HepG2 (cell line): ENCODE measurements around the gene COASY. TPM values are rescaled to one million over a fixed set of nuclear protein-coding genes. Genes with fewer than 3 reads are reported as not detected.

Experiments used
- FOXJ3 ChIP-seq: sonication (generic); formaldehyde crosslinking; IDR thresholded peaks from 2 replicates; pipeline ENCODE4 v1.4.0; 2020; ENCODE audit warnings: missing genetic modification reagents, mild to moderate bottlenecking, borderline replicate concordance
- KIAA2018 ChIP-seq: sonication (generic); formaldehyde crosslinking; IDR thresholded peaks from 2 replicates; pipeline ENCODE4 v1.5.0; 2020; ENCODE audit warnings: mild to moderate bottlenecking, missing genetic modification reagents, borderline replicate concordance
- KLF6 ChIP-seq: IDR thresholded peaks from 2 replicates; pipeline ENCODE4 v1.8.0; 2016; ENCODE audit warnings: missing biosample characterization, missing genetic modification reagents
- MTA1 ChIP-seq: sonication (generic); formaldehyde crosslinking; IDR thresholded peaks from 2 replicates; pipeline ENCODE4 v1.4.0; 2020; ENCODE audit warnings: missing genetic modification reagents, mild to moderate bottlenecking, borderline replicate concordance
- SMC3 ChIP-seq: IDR thresholded peaks from 2 replicates; pipeline ENCODE4 v1.6.1; 2011; ENCODE audit warnings: low read length, improper control_type of control experiment
- TCF7 ChIP-seq: sonication (generic); IDR thresholded peaks from 2 replicates; pipeline ENCODE4 v1.6.1; 2016; ENCODE audit warnings: antibody characterized with exemption, low read depth
- ZC3H13 ChIP-seq: sonication (generic); formaldehyde crosslinking; IDR thresholded peaks from 2 replicates; pipeline ENCODE4 v1.8.1; 2023; ENCODE audit warnings: mild to moderate bottlenecking, missing genetic modification reagents, moderate library complexity
- ZFP36 ChIP-seq: fragments of 150-350 bp; IDR thresholded peaks from 2 replicates; pipeline ENCODE4 v1.6.1; 2018; ENCODE audit warnings: borderline replicate concordance, low read length, low read depth; ENCODE audit not compliant: partially characterized antibody
- ZFP62 ChIP-seq: sonication (generic); formaldehyde crosslinking; IDR thresholded peaks from 2 replicates; pipeline ENCODE4 v1.4.0; 2020; ENCODE audit warnings: missing genetic modification reagents
- ZNF256 ChIP-seq: sonication (generic); formaldehyde crosslinking; conservative IDR thresholded peaks from 2 replicates; pipeline ENCODE4 v1.4.0; 2020; ENCODE audit warnings: missing genetic modification reagents
- ZNF407 ChIP-seq: sonication (generic); formaldehyde crosslinking; IDR thresholded peaks from one replicate; pipeline ENCODE4 v1.5.1; 2020; ENCODE audit warnings: mild to moderate bottlenecking, missing genetic modification reagents; ENCODE audit errors: not compliant biosample characterization
- ZNF501 ChIP-seq: sonication (generic); formaldehyde crosslinking; IDR thresholded peaks from 2 replicates; pipeline ENCODE4 v1.5.1; 2020; ENCODE audit warnings: mild to moderate bottlenecking, moderate library complexity, missing genetic modification reagents
- ZNF660 ChIP-seq: sonication (generic); formaldehyde crosslinking; IDR thresholded peaks from 2 replicates; pipeline ENCODE4 v1.5.1; 2020; ENCODE audit warnings: mild to moderate bottlenecking, low read depth, missing genetic modification reagents, borderline replicate concordance
- ZNF790 ChIP-seq: sonication (generic); formaldehyde crosslinking; IDR thresholded peaks from 2 replicates; pipeline ENCODE4 v1.8.0; 2022; ENCODE audit warnings: missing genetic modification reagents, mild to moderate bottlenecking, borderline replicate concordance
- polyA plus RNA-seq, 8 experiments: library from polyadenylated mRNA; depleted of rRNA in 3 of 8; stranded (reverse) in 7 of 8; unstranded in 1 of 8; fragments of >200 nt; fragmentation: Illumina TruSeq in 4 of 8; extraction: Trizol in 4 of 8; gene quantifications; 2 replicates each; pipeline versions ENCODE4 v1.2.1 to v1.2.3, GENCODE V29; 2011 to 2016; ENCODE audit warnings: low read depth in 4 of 8, missing spikeins in 1 of 8, mixed read lengths in 1 of 8; ENCODE audit not compliant: insufficient read depth in 1 of 8
- total RNA-seq, 5 experiments: library from RNA; depleted of rRNA; stranded (reverse); fragments of >200 nt; fragmentation: Illumina TruSeq; extraction: Trizol; gene quantifications; 2 replicates each; pipeline ENCODE4 v1.2.3, GENCODE V29; 2016; ENCODE audit warnings: low read depth in 1 of 5

COASY gene
- total and polyA plus RNA-seq, 2 of the 13 experiments (the other 11 are each of a cell fraction or from before 2014, with no cell fraction given): 90.7 to 125 TPM

- TF ChIP-seq FOXJ3 (CRISPR knock-in tag) (0 out of 2 replicates have a peak, but pooled peaks have one; percentile 39), KLF6 (CRISPR knock-in tag) (peak; percentile 82), MTA1 (CRISPR knock-in tag) (no peak), SMC3 (no peak), ZNF407 (CRISPR knock-in tag) (no peak), ZNF501 (CRISPR knock-in tag) (peak; percentile 86; the same call in 1 of the 2 replicates), ZNF660 (CRISPR knock-in tag) (no peak), TCF7 (no peak), ZNF790 (CRISPR knock-in tag) (peak; percentile 93; the same call in 1 of the 2 replicates), KIAA2018 (no peak), ZFP62 (CRISPR knock-in tag) (no peak), ZFP36 (no peak), ZNF256 (CRISPR knock-in tag) (peak; percentile 76; the same call in 1 of the 2 replicates), ZC3H13 (CRISPR knock-in tag) (peak; percentile 77)
These were observed at the start of gene COASY (continued) for GRCh38 chr17:42561897-42562387.
